Astrocyte (in vitro differentiated cells and primary cell): ENCODE results near the gene PLCH2. TPM values are rescaled to one million over a fixed set of nuclear protein-coding genes. Genes with fewer than 3 reads are reported as not detected.

Source experiments
- DNase-seq: peaks from one replicate; pipeline ENCODE4 v3.0.0-alpha.2; 2010; ENCODE audit warnings: low read depth
- FAIRE-seq: peaks from 2 replicates; lab custom pipeline; 2011; peaks lifted over from hg19 to GRCh38; lab: Jason Lieb, UNC
- H2AFZ ChIP-seq: 2 replicates; pipeline ENCODE4 v1.6.0; 2012; ENCODE audit warnings: low read depth, low read length, inconsistent platforms
- H3K27ac ChIP-seq: 2 replicates; pipeline ENCODE4 v1.5.1; 2011; ENCODE audit warnings: low read depth, low read length, inconsistent platforms
- H3K27me3 ChIP-seq: 2 replicates; pipeline ENCODE4 v1.6.0; 2011; ENCODE audit warnings: low read length, inconsistent platforms; ENCODE audit not compliant: insufficient read depth
- H3K36me3 ChIP-seq: 2 replicates; pipeline ENCODE4 v1.5.1; 2011; ENCODE audit warnings: low read length, inconsistent platforms; ENCODE audit not compliant: insufficient read depth
- H3K4me1 ChIP-seq: 2 replicates; pipeline ENCODE4 v1.5.1; 2011; ENCODE audit warnings: low read length, inconsistent platforms; ENCODE audit not compliant: insufficient read depth
- H3K4me2 ChIP-seq: 2 replicates; pipeline ENCODE4 v1.6.0; 2012; ENCODE audit warnings: low read length, inconsistent platforms
- H3K4me3 ChIP-seq: 2 replicates; pipeline ENCODE4 v1.5.1; 2011; ENCODE audit warnings: low read depth, mild to moderate bottlenecking, low read length, inconsistent platforms; ENCODE audit not compliant: insufficient read depth
- H3K79me2 ChIP-seq: 2 replicates; pipeline ENCODE4 v1.6.0; 2012; ENCODE audit warnings: mild to moderate bottlenecking, low read length, inconsistent platforms; ENCODE audit not compliant: insufficient read depth
- H3K9ac ChIP-seq: 2 replicates; pipeline ENCODE4 v1.6.0; 2012; ENCODE audit warnings: mild to moderate bottlenecking, low read length, inconsistent platforms
- H3K9me3 ChIP-seq: 2 replicates; pipeline ENCODE4 v1.5.1; 2012; ENCODE audit warnings: low read depth, mild to moderate bottlenecking, low read length, inconsistent platforms; ENCODE audit not compliant: insufficient read depth
- H4K20me1 ChIP-seq: 2 replicates; pipeline ENCODE4 v1.6.0; 2012; ENCODE audit warnings: low read length, inconsistent platforms; ENCODE audit not compliant: insufficient read depth
- H3K27ac Mint-ChIP-seq: one replicate; pipeline ENCODE4 v1.8.0; 2021; ENCODE audit warnings: mild to moderate bottlenecking, mixed read lengths; ENCODE audit not compliant: unreplicated experiment
- H3K27me3 Mint-ChIP-seq: one replicate; pipeline ENCODE4 v1.8.0; 2021; ENCODE audit warnings: low read depth, mixed read lengths; ENCODE audit not compliant: unreplicated experiment
- H3K36me3 Mint-ChIP-seq: one replicate; pipeline ENCODE4 v1.8.0; 2021; ENCODE audit warnings: low read depth, mixed read lengths; ENCODE audit not compliant: unreplicated experiment
- H3K4me1 Mint-ChIP-seq: one replicate; pipeline ENCODE4 v1.8.0; 2021; ENCODE audit warnings: low read depth, mixed read lengths; ENCODE audit not compliant: unreplicated experiment
- H3K4me3 Mint-ChIP-seq: one replicate; pipeline ENCODE4 v1.8.0; 2021; ENCODE audit warnings: mild to moderate bottlenecking, moderate library complexity, mixed read lengths; ENCODE audit not compliant: unreplicated experiment
- H3K9me3 Mint-ChIP-seq: one replicate; pipeline ENCODE4 v1.8.0; 2021; ENCODE audit warnings: mild to moderate bottlenecking, mixed read lengths; ENCODE audit not compliant: unreplicated experiment
- CTCF ChIP-seq: IDR thresholded peaks from 2 replicates; pipeline ENCODE4 v1.5.1; 2011; ENCODE audit warnings: low read depth, mild to moderate bottlenecking, inconsistent platforms, low read length, moderate library complexity; ENCODE audit not compliant: insufficient read depth
- EZH2 ChIP-seq: IDR thresholded peaks from 2 replicates; pipeline ENCODE4 v1.6.1; 2012; ENCODE audit warnings: mild to moderate bottlenecking, low read length, inconsistent platforms; ENCODE audit not compliant: insufficient read depth
- total RNA-seq: library from RNA; stranded (reverse); gene quantifications from 2 replicates; pipeline ENCODE4 v1.2.1, GENCODE V29; 2021

Gene PLCH2
- total RNA-seq, 1 donor from 2014 or later: 2.0 TPM

GRCh38 chr1:2436876-2437275 lies 39.2 kb upstream of the PLCH2 start:
- Histone ChIP-seq H3K9me3 (no peaks in the 10 kb centered on the region), H3K4me1 (no peaks in the 10 kb centered on the region), H4K20me1 (no peaks in the 10 kb centered on the region), H3K9ac (no peak overlapping the region), H2AFZ (no peak overlapping the region), H3K27ac (no peak overlapping the region), H3K4me2 (no peak overlapping the region), H3K79me2 (no peaks in the 10 kb centered on the region), H3K27me3 (peaks cover 15% of the 10 kb centered on the region), H3K36me3 (no peaks in the 10 kb centered on the region), H3K4me3 (no peak overlapping the region)
- H3K9me3 Mint-ChIP-seq: no peaks in the 10 kb centered on the region
- no peak overlapping the region for H3K27ac Mint-ChIP-seq
- TF ChIP-seq EZH2: no peak
- no peak for TF ChIP-seq CTCF
- FAIRE-seq: no peak
- H3K36me3 Mint-ChIP-seq: no peaks in the 10 kb centered on the region
- H3K4me1 Mint-ChIP-seq: no peaks in the 10 kb centered on the region
- H3K4me3 Mint-ChIP-seq: no peak overlapping the region
- peaks cover 29% of the 10 kb centered on the region for H3K27me3 Mint-ChIP-seq
- DNase-seq: no peak

GRCh38 chr1:2437617-2438016 lies 38.5 kb upstream of the PLCH2 start:
- H3K27me3 Mint-ChIP-seq: peaks cover 34% of the 10 kb centered on the region
- H4K20me1 ChIP-seq: no peaks in the 10 kb centered on the region
- no peak for TF ChIP-seq EZH2
- no peak for TF ChIP-seq CTCF
- no peak overlapping the region for H3K9ac ChIP-seq
- H3K79me2 ChIP-seq: no peaks in the 10 kb centered on the region
- H3K9me3 ChIP-seq: no peaks in the 10 kb centered on the region
- H3K27ac Mint-ChIP-seq: no peak overlapping the region
- H3K4me3 ChIP-seq: no peak overlapping the region
- no peak overlapping the region for H2AFZ ChIP-seq
- H3K9me3 Mint-ChIP-seq: no peaks in the 10 kb centered on the region
- no peak overlapping the region for H3K27ac ChIP-seq
- H3K36me3 ChIP-seq: no peaks in the 10 kb centered on the region
- DNase-seq: no peak
- no peaks in the 10 kb centered on the region for H3K4me1 Mint-ChIP-seq
- FAIRE-seq: no peak
- H3K4me2 ChIP-seq: no peak overlapping the region
- no peak overlapping the region for H3K4me3 Mint-ChIP-seq
- peaks cover 17% of the 10 kb centered on the region for H3K27me3 ChIP-seq
- no peaks in the 10 kb centered on the region for H3K4me1 ChIP-seq
- no peaks in the 10 kb centered on the region for H3K36me3 Mint-ChIP-seq

- Mint-ChIP-seq H3K9me3 (no peaks in the 10 kb centered on the region), H3K4me3 (no peak overlapping the region), H3K27me3 (peaks cover 34% of the 10 kb centered on the region), H3K4me1 (peaks cover 2% of the 10 kb centered on the region), H3K27ac (no peak overlapping the region), H3K36me3 (no peaks in the 10 kb centered on the region)
- TF ChIP-seq EZH2: no peak
- TF ChIP-seq CTCF: no peak
- Histone ChIP-seq H3K4me2 (no peak overlapping the region), H2AFZ (no peak overlapping the region), H3K79me2 (no peaks in the 10 kb centered on the region), H3K4me3 (no peak overlapping the region), H3K27me3 (peaks cover 13% of the 10 kb centered on the region), H3K27ac (no peak overlapping the region), H3K36me3 (no peaks in the 10 kb centered on the region), H4K20me1 (no peaks in the 10 kb centered on the region), H3K4me1 (peaks cover 3% of the 10 kb centered on the region), H3K9ac (no peak overlapping the region), H3K9me3 (no peaks in the 10 kb centered on the region)
- no peak for DNase-seq
- FAIRE-seq: no peak
These were observed 38.1 kb upstream of the PLCH2 start for GRCh38 chr1:2438038-2438437.
